ENCODE data around the gene KYNU.
"Not testable (repeated sequence)": the region's sequence is repeated elsewhere in the genome, so short reads cannot be mapped to it uniquely, and the experiment has no call there.

KYNU gene

GRCh38 chr2:143087033-143087432 lies 209.6 kb downstream of the KYNU start:
- peaks cover 0 to 3% of the 10 kb centered on the region in 2 donors for H3K9me3 Mint-ChIP-seq
- no peak overlapping the region for H3K4me3 Mint-ChIP-seq
- no peak overlapping the region for H3K27ac Mint-ChIP-seq
- ATAC-seq, result peak; percentile 93
- DNase-seq, result no peak
- no peaks in the 10 kb centered on the region for H3K27me3 Mint-ChIP-seq
- peaks cover 18% of the 10 kb centered on the region for H3K4me1 Mint-ChIP-seq

- H3K4me1 Mint-ChIP-seq, result peaks cover 18% of the 10 kb centered on the region
- ATAC-seq, result no peak
- no peaks in the 10 kb centered on the region for H3K9me3 Mint-ChIP-seq
- H3K27me3 Mint-ChIP-seq, result no peaks in the 10 kb centered on the region
- H3K27ac Mint-ChIP-seq, result no peak overlapping the region
- no peak for DNase-seq
- no peak overlapping the region for H3K4me3 Mint-ChIP-seq
Measured at GRCh38 chr2:143088388-143088787, 210.9 kb downstream of the KYNU start.

- not testable (repeated sequence) for DNase-seq, H3K27me3 Mint-ChIP-seq, H3K4me3 Mint-ChIP-seq, H3K27ac Mint-ChIP-seq, H3K9me3 Mint-ChIP-seq
- ATAC-seq, result peak; percentile 41
- peaks cover 11% of the 10 kb centered on the region for H3K4me1 Mint-ChIP-seq
Measured at GRCh38 chr2:143089520-143089919, 212.1 kb downstream of the KYNU start.

All from stimulated activated naive CD8-positive, alpha-beta T cell treated with anti-CD3 and anti-CD28 coated beads, Interleukin-15, amount 100 ng/mL, for 72 hours (primary cell).